Endothelial cell of umbilical vein (primary cell): Measurements from ENCODE around the gene ERRFI1.
A peak's percentile ranks its signal among the peaks of the same experiment; 100 is the strongest.

Experiments used
- CTCF ChIP-seq, 2 donors: IDR thresholded peaks; 1 replicate in 1 of 2; 2 replicates in 1 of 2; pipeline ENCODE4 v1.5.1; 2011; ENCODE audit warnings: low read length in 2 of 2, mild to moderate bottlenecking in 2 of 2, moderate library complexity in 2 of 2, control low read depth in 1 of 2, inconsistent platforms in 1 of 2, low read depth in 1 of 2; ENCODE audit not compliant: insufficient read depth in 1 of 2; ENCODE audit errors: extremely low read depth in 1 of 2
- POLR2AphosphoS5 ChIP-seq: IDR thresholded peaks from 2 replicates; pipeline ENCODE4 v1.6.1; 2012; ENCODE audit warnings: low read depth, mild to moderate bottlenecking, control low read depth, low read length, moderate library complexity; ENCODE audit not compliant: insufficient read depth

DNA sequence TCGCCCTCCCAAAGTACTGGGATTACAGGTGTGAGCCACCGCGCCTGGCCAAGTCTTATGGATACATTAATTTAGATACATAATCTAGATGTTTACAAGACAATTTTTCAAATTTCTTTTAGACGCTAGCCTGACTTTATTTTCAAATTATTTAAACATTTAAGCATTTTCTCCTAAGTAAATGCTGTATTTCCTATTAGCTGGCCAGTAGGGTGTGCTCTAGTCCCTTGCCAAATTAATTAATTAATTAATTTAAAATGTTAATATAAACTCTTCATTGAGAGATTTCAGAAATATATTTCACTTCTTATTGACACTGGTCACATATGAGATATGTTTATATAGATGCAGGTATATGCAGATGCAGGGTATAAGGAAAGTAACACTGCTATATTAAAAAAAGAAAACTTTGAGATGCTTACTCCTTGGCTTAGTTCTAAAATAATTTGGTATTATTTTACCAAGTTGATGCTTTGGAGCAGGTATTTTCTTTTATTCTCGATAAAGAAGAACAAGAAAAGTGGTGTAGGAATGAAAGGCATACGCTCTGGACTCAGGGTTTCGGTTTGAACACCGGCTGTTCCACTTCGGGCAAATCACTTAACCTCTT lies 5.2 kb upstream of the ERRFI1 start:
- TF ChIP-seq CTCF (IDR thresholded peaks at IDR 0.05; ENCODE audit: extremely low read depth in 1 of 2, insufficient read depth in 1 of 2, low read depth in 1 of 2, low read length in 2 of 2) = peak; percentile 22 to 35
- no peak for TF ChIP-seq POLR2AphosphoS5
